ENCODE measurements around the gene DRC3.

DRC3 gene

DNA sequence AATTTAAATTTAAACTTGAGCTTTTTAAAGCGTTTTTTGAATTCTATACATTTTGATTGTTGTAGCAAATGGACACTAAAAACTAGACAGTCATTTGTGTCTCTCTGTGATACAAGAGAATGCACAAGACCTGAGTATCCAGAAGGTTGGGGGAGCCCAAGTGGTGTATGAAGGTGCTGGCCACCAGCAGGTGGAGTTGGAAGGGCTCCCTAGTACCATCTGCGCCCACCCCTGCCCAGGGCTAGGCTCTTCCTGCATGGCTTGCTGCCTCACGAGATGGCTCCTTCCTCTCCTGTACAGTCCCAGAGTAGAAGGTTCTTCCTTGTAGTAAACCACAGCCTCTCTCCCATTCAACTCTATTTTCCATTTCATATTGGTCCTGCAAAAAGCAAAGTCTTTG is 83.6 kb downstream of the DRC3 start:
- DNase-seq: no peak

GRCh38 chr17:18059283-18059682 is 86.6 kb downstream of the DRC3 start:
- no peak for DNase-seq

GRCh38 chr17:18064053-18064452 is 91.4 kb downstream of the DRC3 start:
- DNase-seq: no peak

GRCh38 chr17:18065546-18065945 is 92.9 kb downstream of the DRC3 start:
- DNase-seq: no peak

Data from AML-193 (cell line).